ENCODE results near the gene HOXA1.

DNA sequence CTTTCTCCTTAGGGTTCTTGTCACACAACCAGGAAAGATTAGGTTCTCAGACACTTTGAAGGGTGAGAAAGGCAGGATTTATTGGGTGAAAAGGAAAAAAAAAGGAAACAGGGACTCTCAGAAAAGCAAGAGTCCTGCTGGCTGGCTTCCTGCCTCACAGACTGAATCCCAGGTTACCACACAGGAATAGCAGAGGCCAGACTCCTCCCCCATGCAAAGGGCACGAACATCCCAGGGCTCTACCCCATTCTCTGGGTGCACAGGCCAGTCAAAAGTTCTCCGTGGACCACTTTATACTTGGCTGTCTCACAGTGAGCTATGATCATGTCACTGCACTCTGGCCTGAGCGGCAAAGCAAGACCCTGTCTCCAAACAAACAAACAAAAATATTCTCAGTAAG is 42.6 kb downstream of the HOXA1 start:
- no peak for TF ChIP-seq EZH2 (IDR thresholded peaks at IDR 0.05; ENCODE audit: borderline replicate concordance, low read depth, low read length, severe bottlenecking)
- TF ChIP-seq, protein P1, sequence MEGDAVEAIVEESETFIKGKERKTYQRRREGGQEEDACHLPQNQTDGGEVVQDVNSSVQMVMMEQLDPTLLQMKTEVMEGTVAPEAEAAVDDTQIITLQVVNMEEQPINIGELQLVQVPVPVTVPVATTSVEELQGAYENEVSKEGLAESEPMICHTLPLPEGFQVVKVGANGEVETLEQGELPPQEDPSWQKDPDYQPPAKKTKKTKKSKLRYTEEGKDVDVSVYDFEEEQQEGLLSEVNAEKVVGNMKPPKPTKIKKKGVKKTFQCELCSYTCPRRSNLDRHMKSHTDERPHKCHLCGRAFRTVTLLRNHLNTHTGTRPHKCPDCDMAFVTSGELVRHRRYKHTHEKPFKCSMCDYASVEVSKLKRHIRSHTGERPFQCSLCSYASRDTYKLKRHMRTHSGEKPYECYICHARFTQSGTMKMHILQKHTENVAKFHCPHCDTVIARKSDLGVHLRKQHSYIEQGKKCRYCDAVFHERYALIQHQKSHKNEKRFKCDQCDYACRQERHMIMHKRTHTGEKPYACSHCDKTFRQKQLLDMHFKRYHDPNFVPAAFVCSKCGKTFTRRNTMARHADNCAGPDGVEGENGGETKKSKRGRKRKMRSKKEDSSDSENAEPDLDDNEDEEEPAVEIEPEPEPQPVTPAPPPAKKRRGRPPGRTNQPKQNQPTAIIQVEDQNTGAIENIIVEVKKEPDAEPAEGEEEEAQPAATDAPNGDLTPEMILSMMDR (IDR thresholded peaks at IDR 0.05; ENCODE audit: borderline replicate concordance, extremely low read depth, low read length, poor library complexity, severe bottlenecking) = no peak

All from DND-41 (cell line).